K562 (cell line): ENCODE measurements around the gene BID. TPM values are rescaled to one million over a fixed set of nuclear protein-coding genes. Genes with fewer than 3 reads are reported as not detected.

Experiments
- ATAC-seq: fragments of 200-7000 bp; cut with Tn5 transposase; 3 replicates; pipeline ENCODE4 v1.9.1; 2020; ENCODE audit warnings: moderate library complexity
- BruUV-seq: library from RNA; stranded (reverse); fragments of 400-500 nt; replicated peaks from 2 replicates; lab custom pipeline; 2021; lab: Mats Ljungman, UMichigan
- CTCF ChIA-PET: fragments of 300-600 bp; formaldehyde crosslinking; extraction: SDS; loops from one replicate; lab custom pipeline; 2021; ENCODE audit warnings: low intra/inter-chr PET ratio; lab: Yijun Ruan, JAX
- POLR2A ChIA-PET: fragments of 300-600, 350-650 bp; sonication (Branson Sonifier 250); formaldehyde crosslinking; extraction: SDS; loops from one replicate; lab custom pipeline; 2021; ENCODE audit warnings: antibody characterized with exemption, inconsistent platforms; lab: Yijun Ruan, JAX
- DNase-seq, 4 experiments: peaks; one replicate each; pipeline versions ENCODE4 v3.0.0 to v3.0.0-alpha.2; 2011 to 2018; ENCODE audit warnings: low spot score in 3 of 4, mixed read lengths in 3 of 4; ENCODE audit errors: extremely low read depth in 1 of 4
- FAIRE-seq: peaks from 2 replicates; lab custom pipeline; 2011; peaks lifted over from hg19 to GRCh38; lab: Jason Lieb, UNC
- H2AFZ ChIP-seq: 2 replicates; pipeline ENCODE4 v1.6.0; 2011; ENCODE audit warnings: low read depth, low read length, control low read depth, inconsistent platforms
- H3K27ac ChIP-seq: fragments of 200-600 bp; 3 replicates; pipeline ENCODE4 v1.8.0; 2011; ENCODE audit warnings: low read depth, mild to moderate bottlenecking, control low read depth, inconsistent platforms, low read length, moderate library complexity, mixed read lengths; ENCODE audit errors: extremely low read depth
- H3K27me3 ChIP-seq, 2 experiments: fragments of 300-600 bp in 1 of 2; 2 replicates in 1 of 2; 3 replicates in 1 of 2; pipeline versions ENCODE4 v1.6.0 to v1.8.0; 2011; ENCODE audit warnings: inconsistent platforms in 2 of 2, low read length in 2 of 2, mild to moderate bottlenecking in 1 of 2, mixed read lengths in 1 of 2, moderate library complexity in 1 of 2; ENCODE audit not compliant: control insufficient read depth in 2 of 2, insufficient read depth in 2 of 2
- H3K36me3 ChIP-seq: fragments of 300-600 bp; 3 replicates; pipeline ENCODE4 v1.8.0; 2011; ENCODE audit warnings: mild to moderate bottlenecking, low read length, inconsistent platforms; ENCODE audit not compliant: control insufficient read depth, insufficient read depth
- H3K4me1 ChIP-seq, 2 experiments: fragments of 200-600 bp in 1 of 2; replicated peaks in 1 of 2; 2 replicates in 1 of 2; 3 replicates in 1 of 2; pipeline versions ENCODE4 v1.5.1 to v1.8.0; 2011; ENCODE audit warnings: inconsistent platforms in 2 of 2, low read length in 2 of 2, mild to moderate bottlenecking in 1 of 2, mixed read lengths in 1 of 2, moderate library complexity in 1 of 2; ENCODE audit not compliant: control insufficient read depth in 2 of 2, insufficient read depth in 2 of 2
- H3K4me2 ChIP-seq: 2 replicates; pipeline ENCODE4 v1.6.1; 2011; ENCODE audit warnings: low read length, control low read depth, inconsistent platforms, mixed read lengths; ENCODE audit not compliant: insufficient read depth
- H3K4me3 ChIP-seq: fragments of 200-600 bp; sonication (generic), shearing (Covaris generic); 2 replicates; pipeline ENCODE4 v1.5.1; 2016; ENCODE audit warnings: control low read depth, inconsistent platforms
- H3K79me2 ChIP-seq: fragments of 200-600 bp; 3 replicates; pipeline ENCODE4 v1.8.0; 2011; ENCODE audit warnings: low read length, inconsistent platforms; ENCODE audit not compliant: control insufficient read depth, insufficient read depth
- H3K9ac ChIP-seq, 2 experiments: 2 replicates each; pipeline versions ENCODE4 v1.6.0 to v1.6.1; 2011; ENCODE audit warnings: low read depth in 2 of 2, low read length in 2 of 2, control low read depth in 1 of 2, inconsistent platforms in 1 of 2, mild to moderate bottlenecking in 1 of 2, mixed read lengths in 1 of 2; ENCODE audit not compliant: insufficient read depth in 1 of 2
- H3K9me1 ChIP-seq: one replicate; pipeline ENCODE4 v1.6.0; 2011; ENCODE audit warnings: inconsistent platforms, mild to moderate bottlenecking, low read length, moderate library complexity; ENCODE audit not compliant: control insufficient read depth, insufficient read depth
- H3K9me3 ChIP-seq: replicated peaks from 2 replicates; pipeline ENCODE4 v1.5.1; 2011; ENCODE audit warnings: low read depth, low read length, inconsistent platforms; ENCODE audit not compliant: control insufficient read depth, insufficient read depth
- H4K20me1 ChIP-seq: replicated peaks from 2 replicates; pipeline ENCODE4 v1.6.1; 2011; ENCODE audit warnings: low read length, inconsistent platforms, mixed read lengths; ENCODE audit not compliant: control insufficient read depth, insufficient read depth
- CCAR2 ChIP-seq: fragments of 200-400 bp; formaldehyde crosslinking; IDR thresholded peaks from 2 replicates; pipeline ENCODE4 v1.6.1; 2017; ENCODE audit warnings: mild to moderate bottlenecking, low read depth, low read length
- ETV5 ChIP-seq: sonication (generic); formaldehyde crosslinking; IDR thresholded peaks from 2 replicates; pipeline ENCODE4 v1.4.0; 2020; ENCODE audit warnings: low read depth, mild to moderate bottlenecking, missing genetic modification reagents
- HNRNPK ChIP-seq: fragments of 200-400 bp; formaldehyde crosslinking; IDR thresholded peaks from one replicate; pipeline ENCODE4 v1.6.1; 2018; ENCODE audit warnings: mild to moderate bottlenecking, low read depth, low read length; ENCODE audit not compliant: poor library complexity, severe bottlenecking
- RREB1 ChIP-seq: fragments of 250-450 bp; sonication (Bioruptor Pico); IDR thresholded peaks from 2 replicates; pipeline ENCODE4 v1.4.0; 2020
- SAFB2 ChIP-seq: fragments of 200-400 bp; formaldehyde crosslinking; IDR thresholded peaks from 2 replicates; pipeline ENCODE4 v1.6.1; 2018; ENCODE audit warnings: borderline replicate concordance, low read length, low read depth, moderate library complexity; ENCODE audit not compliant: severe bottlenecking
- WGBS: fragments of 100-300 bp; shearing (Covaris generic); methylation state at CpG from one replicate; pipeline ENCODE4 v1.1.6; 2016; ENCODE audit warnings: low coverage, mixed read lengths; ENCODE audit not compliant: insufficient coverage; ENCODE audit errors: missing lambda C conversion rate; 5-methylcytosine and 5-hydroxymethylcytosine counted together
- in situ Hi-C: fragments of 300-500 bp; cut with MboI; formaldehyde crosslinking; loops from 4 replicates; pipeline ENCODE4 v1.15.0; 2018; ENCODE audit warnings: inconsistent platforms, mixed read lengths
- intact Hi-C: fragments of 100-400 bp; cut with micrococcal nuclease; formaldehyde crosslinking; loops from 2 replicates; pipeline ENCODE4 v1.14.2; 2022
- polyA plus RNA-seq, 8 experiments: library from polyadenylated mRNA; depleted of rRNA in 4 of 8; stranded (reverse) in 5 of 8; unstranded in 3 of 8; fragments of >200 nt; fragmentation: Nextera tagmentation in 2 of 8; fragmentation: Illumina TruSeq in 1 of 8; extraction: Ambion mirVana in 2 of 8; extraction: Trizol in 1 of 8; gene quantifications; 2 replicates each; pipeline versions ENCODE4 v1.2.1 to v1.2.3, GENCODE V29; 2011 to 2014; ENCODE audit warnings: inconsistent platforms in 1 of 8, missing spikeins in 1 of 8
- total RNA-seq, 7 experiments: library from RNA; depleted of rRNA in 6 of 7; stranded (reverse); fragments of >200 nt in 6 of 7; fragmentation: Illumina TruSeq in 2 of 7; extraction: Trizol in 2 of 7; gene quantifications; 2 replicates each; pipeline versions ENCODE4 v1.2.1 to v1.2.3, GENCODE V29; 2011 to 2021; ENCODE audit warnings: low replicate concordance in 1 of 7
- TF ChIP-seq, protein P1 (sequence below): sonication (generic); formaldehyde crosslinking; IDR thresholded peaks from 2 replicates; pipeline ENCODE4 v1.8.0; 2022; ENCODE audit warnings: mild to moderate bottlenecking, missing genetic modification reagents

The BID gene
- total and polyA plus RNA-seq, 9 of the 15 experiments (the other 6 are each of a cell fraction or from before 2014, with no cell fraction given): 5.2 to 209 (median 63.7) TPM

DNA sequence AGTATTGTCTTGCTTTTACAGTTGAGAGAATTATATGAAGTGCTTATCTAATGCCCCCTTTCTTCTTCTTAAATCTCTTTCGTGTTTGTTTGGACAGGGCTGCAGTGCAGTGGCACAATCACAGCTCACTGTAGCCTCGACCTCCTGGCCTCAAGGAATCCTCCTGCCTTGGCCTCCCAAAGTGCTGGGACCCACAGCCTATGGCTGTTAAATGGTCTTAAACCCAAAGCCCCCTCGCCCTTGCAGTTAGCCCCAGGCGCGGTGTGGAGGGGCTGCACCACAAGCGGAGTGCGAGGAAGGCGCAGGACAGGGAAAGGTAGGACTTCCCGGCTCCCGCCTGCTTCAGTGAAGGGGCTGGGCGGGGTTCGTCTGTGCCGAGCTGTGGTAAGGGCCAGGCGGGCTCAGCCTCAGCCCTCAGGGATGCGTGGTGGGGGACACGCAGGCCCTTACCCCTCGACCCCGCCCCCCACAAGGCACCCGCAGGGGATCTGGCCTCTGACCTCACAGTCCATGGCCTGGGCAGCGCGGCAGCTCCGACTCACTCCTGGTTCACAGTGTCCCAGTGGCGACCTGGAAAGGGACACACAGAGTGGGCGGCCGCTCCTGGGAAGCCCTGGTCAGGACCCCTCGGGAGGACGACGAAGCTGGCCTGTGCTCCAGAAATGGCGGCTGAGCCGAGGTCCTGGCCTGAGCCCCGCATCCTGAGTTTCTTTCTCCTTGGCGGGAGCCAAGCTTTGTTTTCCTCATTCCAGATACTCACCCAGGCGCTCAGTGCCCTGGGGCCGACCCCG, 24.5 kb downstream of the BID start:
- Histone ChIP-seq H3K27me3 (no peaks in the 10 kb centered on the region), H3K9me1 (peaks cover 3% of the 10 kb centered on the region), H3K9me3 (no peaks in the 10 kb centered on the region), H3K4me1 (peaks cover 0 to 24% of the 10 kb centered on the region in 2 experiments; a peak in 2 of 5 replicates), H3K27ac (no peak overlapping the region), H3K79me2 (peaks cover 27% of the 10 kb centered on the region), H3K4me2 (no peak overlapping the region), H3K9ac (no peak overlapping the region), H3K4me3 (no peak overlapping the region), H3K36me3 (0 out of 3 replicates have a peak, but pooled peaks cover 3% of the 10 kb centered on the region), H4K20me1 (no peaks in the 10 kb centered on the region; the same call in 1 of the 2 replicates), H2AFZ (no peak overlapping the region)
- in situ Hi-C loops (no loop called here), intact Hi-C loops (loop anchor here (10.0 kb wide), 1 partner anchor 85 kb away; no protein-coding TSS in a partner anchor)
- DNase-seq: no peak
- 82% methylated on average over 26 of the region's 35 CpGs for WGBS
- no peak for ATAC-seq
- BruUV-seq: no TSS peak
- ChIA-PET POLR2A (interaction anchor here (0.6 kb wide), 1 partner anchor 170 kb away, joined by 3 read pairs; no protein-coding TSS in a partner anchor), CTCF (no interaction called here)
- FAIRE-seq: no peak
- TF ChIP-seq CCAR2 (no peak), ETV5 (no peak), SAFB2 (no peak), HNRNPK (no peak), RREB1 (no peak)
- TF ChIP-seq, protein P1, sequence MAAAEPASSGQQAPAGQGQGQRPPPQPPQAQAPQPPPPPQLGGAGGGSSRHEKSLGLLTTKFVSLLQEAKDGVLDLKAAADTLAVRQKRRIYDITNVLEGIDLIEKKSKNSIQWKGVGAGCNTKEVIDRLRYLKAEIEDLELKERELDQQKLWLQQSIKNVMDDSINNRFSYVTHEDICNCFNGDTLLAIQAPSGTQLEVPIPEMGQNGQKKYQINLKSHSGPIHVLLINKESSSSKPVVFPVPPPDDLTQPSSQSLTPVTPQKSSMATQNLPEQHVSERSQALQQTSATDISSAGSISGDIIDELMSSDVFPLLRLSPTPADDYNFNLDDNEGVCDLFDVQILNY: no peak
